Ascending aorta (tissue), 2 donors: ENCODE results near the gene MORN2. TPM values are rescaled to one million over a fixed set of nuclear protein-coding genes. Genes with fewer than 3 reads are reported as not detected.

Source experiments
- DNase-seq, 2 donors: peaks; one replicate each; pipeline ENCODE4 v3.0.0-alpha.2; 2019; ENCODE audit warnings: low spot score in 2 of 2
- H3K27ac ChIP-seq, 2 donors: fragments of 200-600 bp; sonication (generic); one replicate each; pipeline ENCODE4 v1.5.1; 2016 to 2017; ENCODE audit warnings: mild to moderate bottlenecking in 1 of 2
- H3K27me3 ChIP-seq: fragments of 200-600 bp; sonication (generic); one replicate; pipeline ENCODE4 v1.5.1; 2017
- H3K36me3 ChIP-seq, 2 donors: fragments of 200-600 bp; sonication (generic); one replicate each; pipeline ENCODE4 v1.5.1; 2016
- H3K4me1 ChIP-seq, 2 donors: fragments of 200-600 bp; sonication (generic); one replicate each; pipeline ENCODE4 v1.5.1; 2016 to 2017; ENCODE audit warnings: mild to moderate bottlenecking in 1 of 2
- H3K4me3 ChIP-seq, 2 donors: fragments of 200-600 bp; sonication (generic); one replicate each; pipeline ENCODE4 v1.5.1; 2016 to 2017; ENCODE audit warnings: mild to moderate bottlenecking in 1 of 2
- H3K9me3 ChIP-seq, 2 donors: fragments of 200-600 bp; sonication (generic); one replicate each; pipeline ENCODE4 v1.5.1; 2016
- CTCF ChIP-seq, 3 experiments: fragments of 200-600 bp in 2 of 3; fragments of 450-650 bp in 1 of 3; sonication (generic) in 2 of 3; IDR thresholded peaks; one replicate each; pipeline ENCODE4 v1.5.1; 2016 to 2019; ENCODE audit warnings: antibody characterized with exemption in 3 of 3, mild to moderate bottlenecking in 1 of 3, moderate library complexity in 1 of 3
- intact Hi-C: fragments of 100-400 bp; cut with DNase I; formaldehyde crosslinking; loops from one replicate; pipeline ENCODE4 v1.15.1; 2023
- total RNA-seq: library from RNA; depleted of rRNA; stranded (reverse); fragments of >200 nt; gene quantifications from one replicate; pipeline ENCODE4 v1.1.0, GENCODE V29; 2016

The MORN2 gene
- total RNA-seq, 1 donor from 2014 or later = not detected

- TF ChIP-seq CTCF (IDR thresholded peaks at IDR 0.05) = no peak
- no peak overlapping the region for H3K27ac ChIP-seq
- intact Hi-C loops = loop anchor here (5.0 kb wide), 1 partner anchor 99 kb away; the partner anchor contains the start of gene GEMIN6
- H3K36me3 ChIP-seq = peaks cover 0 to 6% of the 10 kb centered on the region in 2 donors
- no peaks in the 10 kb centered on the region for H3K27me3 ChIP-seq
- peak overlapping the region; percentile 65 to 81 for H3K4me3 ChIP-seq
- no peak for DNase-seq
- no peaks in the 10 kb centered on the region for H3K9me3 ChIP-seq
- H3K4me1 ChIP-seq = peaks cover 4 to 16% of the 10 kb centered on the region in 2 donors
Observed at GRCh38 chr2:38876407-38876806, 631 bp downstream of the MORN2 start.

GRCh38 chr2:38886063-38886462, 10.3 kb downstream of the MORN2 start:
- Histone ChIP-seq H3K4me1 (no peaks in the 10 kb centered on the region), H3K27me3 (no peaks in the 10 kb centered on the region), H3K27ac (no peak overlapping the region), H3K36me3 (peaks cover 3 to 9% of the 10 kb centered on the region in 2 donors), H3K4me3 (no peak overlapping the region), H3K9me3 (no peaks in the 10 kb centered on the region)
- no peak for DNase-seq
- TF ChIP-seq CTCF (IDR thresholded peaks at IDR 0.05) = no peak
- intact Hi-C loops = no loop called here

- TF ChIP-seq CTCF (IDR thresholded peaks at IDR 0.05) = no peak
- Histone ChIP-seq H3K4me1 (no peaks in the 10 kb centered on the region), H3K27ac (no peak overlapping the region), H3K4me3 (no peak overlapping the region), H3K27me3 (no peaks in the 10 kb centered on the region), H3K9me3 (no peaks in the 10 kb centered on the region), H3K36me3 (peaks cover 0 to 3% of the 10 kb centered on the region in 2 donors)
- intact Hi-C loops = no loop called here
- DNase-seq = no peak
Observed at GRCh38 chr2:38887347-38887746, 11.6 kb downstream of the MORN2 start.

- intact Hi-C loops = no loop called here
- no peak for TF ChIP-seq CTCF (IDR thresholded peaks at IDR 0.05)
- Histone ChIP-seq H3K36me3 (peaks cover 0 to 3% of the 10 kb centered on the region in 2 donors), H3K9me3 (no peaks in the 10 kb centered on the region), H3K4me1 (no peaks in the 10 kb centered on the region), H3K27ac (no peak overlapping the region), H3K4me3 (no peak overlapping the region), H3K27me3 (no peaks in the 10 kb centered on the region)
- no peak for DNase-seq
Observed at GRCh38 chr2:38887902-38888554, 12.3 kb downstream of the MORN2 start.

- intact Hi-C loops = no loop called here
- no peak for TF ChIP-seq CTCF (IDR thresholded peaks at IDR 0.05)
- H3K4me1 ChIP-seq = no peaks in the 10 kb centered on the region
- no peaks in the 10 kb centered on the region for H3K27me3 ChIP-seq
- H3K36me3 ChIP-seq = peaks cover 0 to 3% of the 10 kb centered on the region in 2 donors
- DNase-seq = no peak
- H3K27ac ChIP-seq = no peak overlapping the region
- no peaks in the 10 kb centered on the region for H3K9me3 ChIP-seq
- no peak overlapping the region for H3K4me3 ChIP-seq
Observed at GRCh38 chr2:38889045-38889444, 13.3 kb downstream of the MORN2 start.
